Measurements from ENCODE around the gene XRCC5. TPM values are rescaled to one million over a fixed set of nuclear protein-coding genes. Genes with fewer than 3 reads are reported as not detected.

The XRCC5 gene
- total and polyA plus RNA-seq, 2 donors (not counting 3 experiments of a cell fraction or from before 2014, with no cell fraction given), result 267 to 319 TPM

- no peak overlapping the region for H3K4me3 ChIP-seq (replicated peaks in 1 of 3; ENCODE audit: insufficient read depth in 1 of 3, low read depth in 1 of 3, low read length in 3 of 3)
- POLR2A ChIA-PET, result no interaction called here
Measured at GRCh38 chr2:216246766-216247165, 137.6 kb downstream of the XRCC5 start.

More at GRCh38 chr2:216246766-216247165, 137.6 kb downstream of the XRCC5 start:
- Histone ChIP-seq H3K27me3 (ENCODE audit: control insufficient read depth in 2 of 2, insufficient read depth in 2 of 2, low read length in 2 of 2) (no peaks in the 10 kb centered on the region), H3K79me2 (ENCODE audit: control insufficient read depth, insufficient read depth, low read length) (no peaks in the 10 kb centered on the region), H3K27ac (ENCODE audit: insufficient read depth, low read depth, low read length) (no peak overlapping the region), H4K20me1 (replicated peaks; ENCODE audit: control insufficient read depth, extremely low read depth, insufficient read depth, low read length) (no peaks in the 10 kb centered on the region), H3K9me3 (replicated peaks; ENCODE audit: control insufficient read depth, insufficient read depth, low read length) (no peaks in the 10 kb centered on the region), H3K9me1 (replicated peaks; ENCODE audit: control insufficient read depth, extremely low read depth, insufficient read depth, low read length) (no peaks in the 10 kb centered on the region), H2AFZ (ENCODE audit: low read depth, low read length) (no peak overlapping the region), H3K4me2 (ENCODE audit: insufficient read depth, low read length) (no peak overlapping the region), H3K4me1 (ENCODE audit: control insufficient read depth, extremely low read depth, insufficient read depth, low read length) (no peaks in the 10 kb centered on the region), H3K9ac (replicated peaks; ENCODE audit: extremely low read depth, insufficient read depth, low read length) (no peak overlapping the region), H3K36me3 (ENCODE audit: control insufficient read depth in 2 of 2, extremely low read depth in 1 of 2, insufficient read depth in 2 of 2, low read length in 2 of 2) (no peaks in the 10 kb centered on the region)
- TF ChIP-seq EZH2 (IDR thresholded peaks at IDR 0.05; ENCODE audit: borderline replicate concordance, low read depth, low read length, severe bottlenecking) (no peak), MYC (IDR thresholded peaks at IDR 0.05; ENCODE audit: low read depth, low read length) (no peak), POLR2A (IDR thresholded peaks at IDR 0.05; ENCODE audit: low read depth, low read length) (no peak), FOS (IDR thresholded peaks at IDR 0.05; ENCODE audit: borderline replicate concordance, insufficient read depth, low read length) (no peak), POLR2AphosphoS5 (IDR thresholded peaks at IDR 0.05; ENCODE audit: insufficient read depth, low read depth, low read length) (no peak), JUN (IDR thresholded peaks at IDR 0.05; ENCODE audit: borderline replicate concordance, insufficient read depth, insufficient read length, low read depth) (no peak)
- intact Hi-C loops (cut with micrococcal nuclease), result no loop called here
- dilution Hi-C loops (cut with MboI; ENCODE audit: extremely low pct_ligation_motif_present, low sequenced_read_pairs), result no loop called here
- FAIRE-seq (no peak), DNase-seq (ENCODE audit: low read depth, low spot score) (no peak)
- BruUV-seq (replicated peaks), result no TSS peak
- CTCF ChIA-PET, result no interaction called here

Other genes starting within 250 kb of the XRCC5 start
- gene MREG, start 95.8 kb upstream of the XRCC5 start, total RNA-seq, result 3.1 and 3.9 TPM in 2 replicates
- gene MREG, start 95.8 kb upstream of the XRCC5 start, polyA plus RNA-seq, result 0.37 and 0.41 TPM in 2 replicates
- gene PECR, start 27.5 kb upstream of the XRCC5 start, total RNA-seq, result 5.4 and 6.2 TPM in 2 replicates
- gene PECR, start 27.5 kb upstream of the XRCC5 start, polyA plus RNA-seq, result 4.1 and 4.7 TPM in 2 replicates
- gene TMEM169, start 27.4 kb upstream of the XRCC5 start, total RNA-seq, result 0.20 TPM in 1 of 2 replicates, not detected in the other
- gene TMEM169, start 27.4 kb upstream of the XRCC5 start, polyA plus RNA-seq, result not detected in 2 replicates

Data from endothelial cell of umbilical vein (primary cell).